Putamen (tissue), 1 donor: ENCODE measurements around the gene CORIN.

ENCODE experiments used
- DNase-seq: peaks from one replicate; pipeline ENCODE4 v3.0.0-alpha.2; 2016; ENCODE audit warnings: low spot score

Gene CORIN, protein sequence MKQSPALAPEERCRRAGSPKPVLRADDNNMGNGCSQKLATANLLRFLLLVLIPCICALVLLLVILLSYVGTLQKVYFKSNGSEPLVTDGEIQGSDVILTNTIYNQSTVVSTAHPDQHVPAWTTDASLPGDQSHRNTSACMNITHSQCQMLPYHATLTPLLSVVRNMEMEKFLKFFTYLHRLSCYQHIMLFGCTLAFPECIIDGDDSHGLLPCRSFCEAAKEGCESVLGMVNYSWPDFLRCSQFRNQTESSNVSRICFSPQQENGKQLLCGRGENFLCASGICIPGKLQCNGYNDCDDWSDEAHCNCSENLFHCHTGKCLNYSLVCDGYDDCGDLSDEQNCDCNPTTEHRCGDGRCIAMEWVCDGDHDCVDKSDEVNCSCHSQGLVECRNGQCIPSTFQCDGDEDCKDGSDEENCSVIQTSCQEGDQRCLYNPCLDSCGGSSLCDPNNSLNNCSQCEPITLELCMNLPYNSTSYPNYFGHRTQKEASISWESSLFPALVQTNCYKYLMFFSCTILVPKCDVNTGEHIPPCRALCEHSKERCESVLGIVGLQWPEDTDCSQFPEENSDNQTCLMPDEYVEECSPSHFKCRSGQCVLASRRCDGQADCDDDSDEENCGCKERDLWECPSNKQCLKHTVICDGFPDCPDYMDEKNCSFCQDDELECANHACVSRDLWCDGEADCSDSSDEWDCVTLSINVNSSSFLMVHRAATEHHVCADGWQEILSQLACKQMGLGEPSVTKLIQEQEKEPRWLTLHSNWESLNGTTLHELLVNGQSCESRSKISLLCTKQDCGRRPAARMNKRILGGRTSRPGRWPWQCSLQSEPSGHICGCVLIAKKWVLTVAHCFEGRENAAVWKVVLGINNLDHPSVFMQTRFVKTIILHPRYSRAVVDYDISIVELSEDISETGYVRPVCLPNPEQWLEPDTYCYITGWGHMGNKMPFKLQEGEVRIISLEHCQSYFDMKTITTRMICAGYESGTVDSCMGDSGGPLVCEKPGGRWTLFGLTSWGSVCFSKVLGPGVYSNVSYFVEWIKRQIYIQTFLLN

GRCh38 chr4:47837908-47838294, at the start of gene CORIN:
Gene CORIN, minus strand, starts transcription at chr4:47838067. Its CDS starts 118 bp downstream, at chr4:47837949.
- DNase-seq: no peak

DNA sequence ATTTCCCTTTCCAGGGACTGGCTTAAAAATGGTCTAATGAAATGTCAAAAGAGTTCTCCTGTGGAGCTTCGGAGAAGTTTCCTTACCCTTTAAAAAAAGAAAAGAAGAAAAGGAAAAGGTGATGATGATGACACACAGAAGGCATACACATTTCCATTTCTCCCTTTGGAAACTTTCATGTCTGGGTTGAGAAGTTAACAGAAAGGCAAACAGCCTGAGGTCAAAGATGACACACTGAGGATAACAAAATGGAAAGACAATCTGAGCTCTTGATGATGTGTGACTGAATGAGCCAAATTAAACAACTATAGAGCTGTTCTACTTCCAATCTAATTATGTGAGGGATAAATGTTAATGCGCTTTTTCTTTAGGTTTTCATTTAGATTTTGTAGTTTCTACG, 44.4 kb upstream of the CORIN start:
- DNase-seq: no peak

GRCh38 chr4:47879458-47879857, 41.6 kb upstream of the CORIN start:
- DNase-seq: no peak

DNA sequence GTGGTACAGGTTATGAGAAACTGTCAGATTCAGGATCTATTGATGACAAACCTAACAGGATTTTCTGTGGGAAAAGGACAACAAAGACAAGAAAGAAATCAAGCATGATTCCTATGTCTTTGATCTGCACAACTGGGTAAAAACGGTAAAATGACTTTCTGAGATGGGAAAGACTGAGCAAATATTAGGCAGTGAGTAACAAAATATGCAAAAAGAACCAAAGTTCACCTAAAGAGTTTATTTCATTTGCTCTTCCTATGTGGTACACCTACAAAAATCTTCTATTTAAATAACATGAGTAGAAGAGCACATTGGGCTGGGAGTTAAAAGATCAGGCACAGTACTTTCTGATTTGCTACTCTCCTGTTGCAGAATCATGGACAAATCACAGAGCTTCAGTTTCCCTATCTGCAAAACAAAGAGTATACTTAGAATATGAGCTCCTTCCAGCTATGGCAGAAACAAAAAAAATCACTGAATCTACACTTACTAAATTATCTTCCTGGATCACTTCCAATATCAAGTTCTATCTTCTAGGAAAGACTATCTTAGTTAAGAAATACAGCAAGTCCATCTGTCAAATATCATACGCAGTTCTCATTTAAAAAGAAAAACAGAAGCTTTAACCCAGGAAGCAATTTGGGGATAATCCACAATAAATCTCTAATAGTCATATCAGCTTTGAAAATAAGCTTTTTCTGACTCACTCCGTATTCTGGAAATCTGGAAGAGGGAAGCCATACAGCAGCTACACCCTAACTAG, 39.1 kb upstream of the CORIN start:
- DNase-seq: no peak

DNA sequence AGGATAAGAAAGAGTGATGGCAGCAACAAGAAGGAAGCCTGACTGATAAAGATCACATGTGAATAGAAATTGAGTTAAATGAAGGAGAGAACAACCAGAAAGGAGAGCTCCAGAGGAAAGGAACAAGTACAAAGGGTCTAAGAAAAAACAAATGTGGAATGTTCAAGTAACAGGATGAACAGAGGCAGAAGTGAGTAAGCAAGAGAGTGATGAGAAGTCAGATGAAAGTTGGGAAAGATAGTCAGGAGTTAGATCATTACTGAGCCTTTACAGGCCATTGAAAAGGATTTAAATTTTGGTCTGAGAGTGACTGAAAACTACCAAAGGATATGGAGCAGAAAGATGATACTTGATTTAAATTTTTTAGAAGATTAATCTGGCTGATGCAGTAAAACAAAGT, 38.4 kb upstream of the CORIN start:
- no peak for DNase-seq

DNA sequence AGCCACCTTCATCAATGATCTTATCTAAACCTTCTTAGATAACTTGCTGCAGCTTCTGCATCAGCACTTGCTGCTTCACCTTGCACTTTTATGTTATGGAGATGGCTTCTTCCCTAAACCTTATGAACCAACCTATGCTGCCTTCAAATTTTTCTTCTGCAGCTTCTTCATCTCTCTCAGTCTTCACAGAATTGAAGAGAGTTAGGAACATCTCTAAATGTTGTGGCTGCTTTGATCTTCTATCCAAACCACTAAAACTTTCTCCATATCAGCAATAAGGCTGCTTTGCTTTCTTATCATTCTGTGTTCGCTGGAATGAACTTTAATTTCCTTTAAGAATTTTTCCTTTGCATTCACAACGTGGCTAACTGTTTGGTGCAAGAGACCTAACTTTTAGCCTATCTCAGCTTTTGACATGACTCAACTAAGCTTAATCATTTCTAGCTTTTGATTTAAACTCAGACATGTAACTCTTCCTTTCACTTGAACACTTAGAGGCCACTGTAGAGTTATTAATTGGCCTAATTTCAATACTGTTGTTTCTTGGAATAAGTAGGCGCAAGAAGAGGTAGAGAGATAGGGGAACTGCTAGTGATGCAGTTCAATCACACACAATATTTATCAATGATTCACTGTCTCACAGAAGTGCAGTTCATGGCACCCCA, 36.1 kb upstream of the CORIN start:
- no peak for DNase-seq

DNA sequence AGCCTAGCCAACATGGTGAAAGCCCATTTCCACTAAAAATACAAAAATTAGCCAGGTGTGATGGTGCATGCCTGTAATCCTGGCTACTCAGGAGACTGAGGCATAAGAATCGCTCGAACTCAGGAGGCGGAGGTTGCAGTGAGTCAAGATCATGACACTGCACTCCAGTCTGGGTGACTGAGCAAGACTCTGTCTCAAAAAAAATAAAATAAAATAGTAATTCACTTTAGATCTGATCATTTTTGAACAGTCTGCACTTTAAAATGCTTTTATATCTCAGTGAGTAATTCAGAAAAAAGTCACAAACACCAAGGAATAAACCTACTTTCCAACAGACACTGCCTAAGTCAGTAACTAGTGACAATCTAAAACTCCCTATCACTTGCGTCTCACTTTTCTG, 25.6 kb upstream of the CORIN start:
- DNase-seq: no peak

DNA sequence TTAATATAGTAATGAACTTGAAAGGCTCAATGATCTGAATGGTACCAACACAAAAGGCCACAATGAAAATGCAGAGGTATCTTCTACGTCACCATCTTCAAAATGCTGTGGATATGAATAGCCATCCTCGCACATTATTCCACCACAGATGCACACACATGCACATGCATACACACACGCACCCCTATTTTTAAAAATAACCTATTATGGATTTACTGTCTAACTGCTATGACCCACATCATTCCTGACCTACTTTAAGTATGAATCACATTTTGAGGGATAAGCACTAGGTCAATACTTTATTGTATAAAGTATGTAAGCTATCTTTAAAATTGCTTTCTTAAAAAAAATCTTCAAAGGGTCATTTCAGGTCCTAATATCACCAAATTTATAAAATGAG, 24.4 kb upstream of the CORIN start:
- no peak for DNase-seq

DNA sequence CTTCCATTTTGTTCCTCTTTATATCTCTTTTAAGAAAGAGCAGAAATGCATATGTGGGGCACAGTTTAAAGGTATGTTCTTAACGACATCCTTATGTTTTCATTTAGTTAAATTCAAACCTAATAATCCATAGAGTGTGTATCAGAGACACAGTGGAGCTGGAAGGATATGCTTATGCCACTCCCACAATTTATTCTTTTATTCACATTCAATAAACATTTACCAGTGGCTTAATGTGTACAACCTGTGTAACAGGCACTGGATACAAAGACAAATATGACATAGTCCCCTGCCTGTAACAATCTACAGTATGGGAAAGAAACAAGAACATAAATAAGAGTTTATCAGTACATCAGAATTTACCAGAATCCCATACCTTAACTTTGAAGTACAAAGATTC, 22.4 kb upstream of the CORIN start:
- no peak for DNase-seq

GRCh38 chr4:47858006-47858405, 20.1 kb upstream of the CORIN start:
- no peak for DNase-seq

GRCh38 chr4:47856713-47857112, 18.8 kb upstream of the CORIN start:
- DNase-seq: no peak

GRCh38 chr4:47855350-47855749, 17.5 kb upstream of the CORIN start:
- no peak for DNase-seq

- DNase-seq: no peak
Measured at GRCh38 chr4:47852136-47852535, 14.3 kb upstream of the CORIN start.

DNA sequence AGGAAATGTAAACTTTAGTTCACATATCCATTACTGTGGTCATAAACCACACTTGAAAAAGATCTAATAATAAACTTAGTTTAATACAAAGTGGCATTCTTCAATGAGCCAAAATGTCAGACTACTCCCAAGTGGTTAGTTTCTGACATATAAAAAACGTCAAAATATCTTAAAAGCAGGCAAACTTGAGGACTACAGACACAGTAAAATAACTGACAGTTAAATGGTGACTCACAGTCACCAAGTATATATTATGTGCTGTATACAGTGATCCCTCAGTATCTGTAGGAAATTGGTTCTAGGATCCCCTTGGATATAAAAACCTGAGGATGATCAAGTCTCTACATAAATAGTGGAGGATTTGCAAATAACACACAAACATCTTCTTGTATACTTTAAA, 11.6 kb upstream of the CORIN start:
- no peak for DNase-seq

DNA sequence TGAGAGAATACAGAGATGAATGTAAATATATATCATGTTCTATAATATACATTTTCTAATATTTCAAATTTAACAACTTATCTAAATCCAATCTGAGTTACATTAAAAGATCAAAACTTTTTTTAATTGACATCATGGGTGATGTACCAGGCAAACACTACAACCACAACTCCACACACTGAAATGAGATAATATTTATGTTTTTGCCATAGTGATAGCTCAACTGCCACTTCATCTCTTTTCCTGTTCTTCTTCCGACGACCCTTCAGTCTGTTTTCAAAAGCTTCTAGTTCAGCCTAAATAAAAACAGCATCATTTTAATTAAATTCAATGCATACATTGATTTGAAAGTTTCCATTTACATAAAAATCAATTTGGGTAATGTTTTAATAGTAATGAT, 10.2 kb upstream of the CORIN start:
- no peak for DNase-seq

DNA sequence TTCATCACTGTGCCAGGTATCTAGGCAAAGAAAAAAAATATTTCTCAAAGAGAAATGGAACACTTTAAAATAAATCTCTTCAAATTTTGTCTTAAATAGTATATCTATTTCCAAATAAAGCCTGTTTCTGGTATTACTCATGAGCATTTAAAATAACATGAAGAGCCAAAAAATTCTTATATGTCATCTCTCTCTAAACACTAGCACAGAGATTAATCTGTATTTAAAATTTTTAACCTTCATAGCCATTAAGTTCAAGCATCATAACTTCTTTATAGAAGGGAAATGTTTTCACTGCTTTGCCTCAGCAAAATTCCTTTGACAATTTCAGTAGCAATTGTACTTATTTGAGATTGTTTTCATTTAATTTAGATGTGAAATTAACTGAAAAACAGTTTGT, 5.1 kb upstream of the CORIN start:
- DNase-seq: no peak

DNA sequence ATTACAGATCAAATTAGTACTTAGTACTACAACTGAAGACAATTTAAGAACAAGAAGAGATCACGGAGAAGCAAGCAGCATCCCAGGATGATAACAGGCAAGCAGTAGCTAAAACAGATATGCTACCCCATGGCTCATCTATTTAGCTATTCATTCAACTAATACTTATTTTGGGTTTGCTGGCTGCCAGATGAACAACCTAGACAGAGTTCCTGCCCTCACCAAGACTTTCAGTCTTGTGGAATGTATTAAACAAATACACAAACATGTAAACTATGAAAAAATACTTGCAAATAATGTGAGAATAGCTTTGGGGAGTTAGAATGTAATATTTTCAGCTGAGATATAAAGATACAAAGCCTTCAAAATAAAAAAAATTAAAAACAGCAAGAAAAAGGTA, 2.4 kb upstream of the CORIN start:
- DNase-seq: no peak

DNA sequence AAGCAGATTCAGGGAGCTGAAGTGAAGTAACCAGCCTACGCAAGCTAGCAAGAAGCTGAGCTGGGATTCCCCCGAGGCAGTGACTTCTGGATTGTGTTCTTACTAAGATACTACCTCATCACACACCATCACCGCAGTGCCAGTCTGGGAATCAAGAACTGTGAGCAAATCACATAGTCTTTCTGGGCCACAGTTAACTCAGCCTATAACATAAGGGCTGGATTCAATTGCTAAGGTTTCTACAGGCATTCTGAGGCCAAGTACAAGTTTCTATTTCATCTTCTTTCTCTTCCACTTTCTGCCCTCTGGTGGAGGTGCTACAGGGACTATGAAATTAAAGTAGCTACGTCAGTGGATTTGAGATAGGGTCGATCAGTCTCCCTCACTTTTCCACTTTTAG, 1.4 kb upstream of the CORIN start:
- peak; percentile 60 for DNase-seq

GRCh38 chr4:47838445-47838844, 578 bp upstream of the CORIN start:
- no peak for DNase-seq

- no peak for DNase-seq
Measured at GRCh38 chr4:47837094-47837907, 566 bp downstream of the CORIN start.

DNA sequence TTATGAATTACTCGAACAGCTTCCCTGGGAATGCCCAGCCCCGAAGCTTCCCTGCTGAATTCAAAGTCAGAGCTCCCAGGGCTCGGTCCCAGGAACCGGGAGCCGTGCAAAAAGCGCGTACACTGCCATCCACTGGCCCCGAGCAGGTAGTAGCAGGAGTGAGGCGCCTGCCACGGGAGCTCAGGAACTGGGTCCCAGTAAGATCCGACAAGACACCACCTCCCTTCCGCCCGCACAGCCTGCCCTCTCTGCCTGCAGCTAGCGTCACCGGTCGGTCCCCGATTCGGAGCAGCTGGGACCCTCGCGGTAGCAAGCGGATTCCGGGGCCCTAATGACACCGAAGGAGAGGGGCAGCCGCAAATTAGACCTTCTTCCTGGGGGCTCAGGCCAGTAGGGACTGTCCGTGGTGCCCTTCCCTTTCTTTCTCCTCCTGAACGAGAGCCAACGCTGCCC, 1.2 kb downstream of the CORIN start:
- peak; percentile 72 for DNase-seq
